BJ (cell line): Measurements from ENCODE around the gene ABLIM2. TPM values are rescaled to one million over a fixed set of nuclear protein-coding genes. Genes with fewer than 3 reads are reported as not detected.

Source experiments
- CTCF ChIA-PET: fragments of 350-600 bp; formaldehyde crosslinking; extraction: SDS; loops from one replicate; lab custom pipeline; 2021; ENCODE audit warnings: antibody characterized with exemption, inconsistent platforms; lab: Yijun Ruan, JAX
- POLR2A ChIA-PET: fragments of 300-600 bp; sonication (Branson Sonifier 250); formaldehyde crosslinking; extraction: SDS; loops from one replicate; lab custom pipeline; 2021; ENCODE audit warnings: antibody characterized with exemption; lab: Charles Lee
- DNase-seq: peaks from one replicate; pipeline ENCODE4 v3.0.0-alpha.2; 2011; ENCODE audit warnings: low read depth
- H3K27me3 ChIP-seq: 2 replicates; pipeline ENCODE4 v1.6.0; 2011; ENCODE audit warnings: low read length; ENCODE audit not compliant: control insufficient read depth, insufficient read depth
- H3K36me3 ChIP-seq: 2 replicates; pipeline ENCODE4 v1.5.1; 2011; ENCODE audit warnings: low read length; ENCODE audit not compliant: control insufficient read depth, insufficient read depth
- H3K4me3 ChIP-seq: 2 replicates; pipeline ENCODE4 v1.5.1; 2011; ENCODE audit warnings: low read depth, mild to moderate bottlenecking, control low read depth, low read length
- polyA plus RNA-seq: library from polyadenylated mRNA; depleted of rRNA; stranded (reverse); fragments of >200 nt; gene quantifications from 2 replicates; pipeline ENCODE4 v1.2.3, GENCODE V29; 2011
- TF ChIP-seq, protein P1 (sequence below): IDR thresholded peaks from 2 replicates; pipeline ENCODE4 v1.5.1; 2011; ENCODE audit warnings: low read depth, mild to moderate bottlenecking, control low read depth, inconsistent platforms, low read length, moderate library complexity; ENCODE audit not compliant: insufficient read depth

The ABLIM2 gene
- polyA plus RNA-seq, 1 experiment = 0.07 TPM

DNA sequence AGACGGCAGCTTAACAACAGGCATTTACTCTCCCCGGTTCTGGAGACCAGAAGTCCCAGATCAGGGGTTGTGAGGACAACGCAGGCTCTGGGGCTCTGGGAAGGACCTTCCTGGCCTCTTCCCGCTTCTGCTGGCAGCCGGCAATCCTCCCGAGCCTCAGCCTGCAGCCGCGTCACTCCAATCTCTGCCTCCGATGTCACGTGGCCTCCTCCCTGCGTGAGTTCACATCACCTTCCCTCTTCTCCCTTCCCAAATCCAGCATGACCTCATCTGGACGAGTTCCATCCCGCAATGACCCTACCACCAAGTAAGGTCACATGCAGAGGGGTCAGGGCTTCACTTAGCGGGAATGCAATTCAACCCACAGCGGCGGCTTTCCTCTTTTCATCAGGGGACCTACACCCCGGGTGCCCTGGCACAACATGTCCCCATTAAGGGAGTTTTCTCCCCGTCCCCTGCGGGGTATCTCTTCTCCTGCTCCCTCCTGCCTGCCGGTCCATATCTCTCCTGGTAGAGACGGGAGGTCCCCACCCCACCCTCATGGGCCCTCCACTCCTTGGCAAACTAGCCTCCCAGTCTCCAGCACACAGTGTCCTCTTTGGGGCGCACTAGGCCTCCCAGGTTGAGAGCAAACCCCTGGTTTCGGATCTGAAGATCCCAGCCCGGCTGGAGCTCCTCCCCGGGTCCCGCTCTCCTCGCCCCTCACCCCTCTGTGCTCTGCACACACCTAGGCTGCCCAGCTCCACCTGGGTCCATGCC is 25.5 kb downstream of the ABLIM2 start:
- ChIA-PET POLR2A (no interaction called here), CTCF (no interaction called here)
- H3K36me3 ChIP-seq = no peaks in the 10 kb centered on the region
- H3K27me3 ChIP-seq = peaks cover 8% of the 10 kb centered on the region
- no peak for DNase-seq
- H3K4me3 ChIP-seq = no peak overlapping the region
- TF ChIP-seq, protein P1, sequence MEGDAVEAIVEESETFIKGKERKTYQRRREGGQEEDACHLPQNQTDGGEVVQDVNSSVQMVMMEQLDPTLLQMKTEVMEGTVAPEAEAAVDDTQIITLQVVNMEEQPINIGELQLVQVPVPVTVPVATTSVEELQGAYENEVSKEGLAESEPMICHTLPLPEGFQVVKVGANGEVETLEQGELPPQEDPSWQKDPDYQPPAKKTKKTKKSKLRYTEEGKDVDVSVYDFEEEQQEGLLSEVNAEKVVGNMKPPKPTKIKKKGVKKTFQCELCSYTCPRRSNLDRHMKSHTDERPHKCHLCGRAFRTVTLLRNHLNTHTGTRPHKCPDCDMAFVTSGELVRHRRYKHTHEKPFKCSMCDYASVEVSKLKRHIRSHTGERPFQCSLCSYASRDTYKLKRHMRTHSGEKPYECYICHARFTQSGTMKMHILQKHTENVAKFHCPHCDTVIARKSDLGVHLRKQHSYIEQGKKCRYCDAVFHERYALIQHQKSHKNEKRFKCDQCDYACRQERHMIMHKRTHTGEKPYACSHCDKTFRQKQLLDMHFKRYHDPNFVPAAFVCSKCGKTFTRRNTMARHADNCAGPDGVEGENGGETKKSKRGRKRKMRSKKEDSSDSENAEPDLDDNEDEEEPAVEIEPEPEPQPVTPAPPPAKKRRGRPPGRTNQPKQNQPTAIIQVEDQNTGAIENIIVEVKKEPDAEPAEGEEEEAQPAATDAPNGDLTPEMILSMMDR = no peak

DNA sequence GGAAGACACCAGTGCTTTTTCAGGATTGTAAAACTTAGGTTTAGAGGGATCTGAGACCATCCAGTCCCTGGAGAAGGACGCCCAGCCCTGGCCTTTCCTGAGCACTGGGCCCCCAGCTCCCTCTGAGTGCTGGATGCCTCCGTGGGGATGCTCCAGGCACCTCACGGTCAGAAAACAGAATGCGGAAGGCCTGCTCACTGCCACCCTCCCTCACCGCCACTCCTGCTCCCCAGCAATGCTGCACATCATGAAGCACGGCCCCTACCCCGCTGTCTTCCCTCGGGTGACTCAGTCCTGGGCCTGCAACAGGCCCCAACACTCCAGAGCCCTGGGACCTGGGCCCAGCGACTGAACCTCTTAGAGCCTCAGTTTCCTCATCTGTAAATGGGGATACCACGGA is 26.2 kb downstream of the ABLIM2 start:
- DNase-seq = no peak
- ChIA-PET CTCF (no interaction called here), POLR2A (no interaction called here)
- Histone ChIP-seq H3K4me3 (no peak overlapping the region), H3K27me3 (peaks cover 8% of the 10 kb centered on the region), H3K36me3 (no peaks in the 10 kb centered on the region)
- TF ChIP-seq, protein P1 = no peak

DNA sequence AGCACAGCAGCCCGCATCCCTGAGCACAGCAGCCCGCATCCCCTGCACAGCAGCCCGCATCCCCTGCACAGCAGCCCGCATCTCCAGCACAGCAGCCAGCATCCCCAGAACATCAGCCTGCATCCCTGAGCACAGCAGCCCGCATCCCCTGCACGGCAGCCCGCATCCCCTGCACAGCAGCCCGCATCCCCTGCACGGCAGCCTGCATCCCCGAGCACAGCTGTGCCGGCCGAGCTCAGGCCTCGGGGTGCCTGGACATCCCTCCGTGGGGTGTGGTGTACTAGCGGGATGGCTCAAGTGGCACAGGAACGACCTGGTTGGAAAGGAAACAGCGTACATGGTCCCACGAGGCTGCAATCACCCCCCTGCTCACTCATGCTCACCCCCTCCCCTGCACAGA is 26.8 kb downstream of the ABLIM2 start:
- CTCF ChIA-PET = no interaction called here

DNA sequence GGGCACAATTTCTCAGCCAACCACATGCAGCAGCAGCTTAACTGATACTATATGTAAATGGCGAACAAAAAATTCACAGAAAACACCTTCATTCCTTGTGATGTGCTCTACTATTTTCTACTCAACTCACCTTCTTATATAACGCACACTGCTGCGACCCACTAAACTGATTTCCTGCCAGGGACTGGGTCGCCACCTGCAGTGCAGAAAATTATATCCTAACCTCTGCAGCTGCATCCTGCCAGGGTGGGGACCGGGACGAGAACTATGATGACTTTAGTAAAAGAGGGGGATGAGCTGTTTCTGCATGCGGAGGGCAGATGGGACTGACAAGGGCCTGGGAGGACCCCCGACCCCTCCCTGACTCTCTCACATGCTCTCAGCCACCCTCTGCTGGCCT is 27.4 kb downstream of the ABLIM2 start:
- no peaks in the 10 kb centered on the region for H3K36me3 ChIP-seq
- peaks cover 8% of the 10 kb centered on the region for H3K27me3 ChIP-seq
- CTCF ChIA-PET = interaction anchor here (1.0 kb wide), 1 partner anchor 14 kb away, joined by 3 read pairs; no protein-coding TSS in a partner anchor
- POLR2A ChIA-PET = no interaction called here
- no peak overlapping the region for H3K4me3 ChIP-seq
- no peak for DNase-seq
- TF ChIP-seq, protein P1 = no peak

More for the DNA sequence above, 26.8 kb downstream of the ABLIM2 start:
- POLR2A ChIA-PET = no interaction called here
- peaks cover 8% of the 10 kb centered on the region for H3K27me3 ChIP-seq
- H3K4me3 ChIP-seq = no peak overlapping the region
- H3K36me3 ChIP-seq = no peaks in the 10 kb centered on the region
- TF ChIP-seq, protein P1 = no peak
- no peak for DNase-seq

DNA sequence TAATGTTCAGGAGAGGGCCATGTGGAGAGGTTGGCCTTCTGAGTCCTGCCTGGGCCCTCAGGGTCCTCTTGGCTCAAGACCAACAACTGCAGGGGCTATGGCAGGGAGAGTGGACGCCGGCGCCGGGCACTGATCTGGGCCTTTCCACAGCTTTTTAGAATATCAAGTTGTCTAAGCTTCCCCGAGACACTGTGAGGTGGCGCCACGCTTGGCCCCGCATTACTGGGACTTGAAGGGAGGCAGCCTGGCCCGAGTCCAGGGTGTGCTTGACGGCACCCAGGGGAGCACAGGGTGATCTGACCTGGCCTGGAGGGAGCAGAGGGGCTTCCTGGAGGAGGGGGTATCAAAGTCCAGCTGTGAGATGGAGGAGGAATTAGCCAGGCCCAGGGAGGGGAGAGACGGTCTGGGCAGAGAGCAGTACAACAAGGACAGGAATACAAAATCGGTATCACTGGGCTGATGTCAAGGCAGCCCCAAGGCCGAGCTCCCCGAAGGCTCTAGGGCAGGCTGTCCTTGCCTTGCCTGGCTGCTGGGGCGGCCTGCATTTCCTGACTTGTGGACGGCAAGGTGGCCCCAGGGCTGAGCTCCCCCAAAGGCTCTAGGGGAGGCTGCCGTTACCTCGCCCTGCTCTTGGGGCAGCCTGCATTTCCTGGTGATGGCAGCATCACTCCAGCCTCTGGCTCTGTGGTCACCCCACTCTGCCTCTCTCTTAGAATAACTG is 28.1 kb downstream of the ABLIM2 start:
- POLR2A ChIA-PET = no interaction called here
- Histone ChIP-seq H3K4me3 (no peak overlapping the region), H3K36me3 (no peaks in the 10 kb centered on the region), H3K27me3 (peaks cover 5% of the 10 kb centered on the region)
- DNase-seq = no peak
- CTCF ChIA-PET = interaction anchor here (1.0 kb wide), 1 partner anchor 13 kb away, joined by 3 read pairs; no protein-coding TSS in a partner anchor
- TF ChIP-seq, protein P1 = no peak
